Measurements from ENCODE around the gene BEGAIN. TPM values are rescaled to one million over a fixed set of nuclear protein-coding genes. Genes with fewer than 3 reads are reported as not detected.

BEGAIN gene
- total and polyA plus RNA-seq, 4 donors, result 0.27 to 1.6 (median 1.3) TPM

DNA sequence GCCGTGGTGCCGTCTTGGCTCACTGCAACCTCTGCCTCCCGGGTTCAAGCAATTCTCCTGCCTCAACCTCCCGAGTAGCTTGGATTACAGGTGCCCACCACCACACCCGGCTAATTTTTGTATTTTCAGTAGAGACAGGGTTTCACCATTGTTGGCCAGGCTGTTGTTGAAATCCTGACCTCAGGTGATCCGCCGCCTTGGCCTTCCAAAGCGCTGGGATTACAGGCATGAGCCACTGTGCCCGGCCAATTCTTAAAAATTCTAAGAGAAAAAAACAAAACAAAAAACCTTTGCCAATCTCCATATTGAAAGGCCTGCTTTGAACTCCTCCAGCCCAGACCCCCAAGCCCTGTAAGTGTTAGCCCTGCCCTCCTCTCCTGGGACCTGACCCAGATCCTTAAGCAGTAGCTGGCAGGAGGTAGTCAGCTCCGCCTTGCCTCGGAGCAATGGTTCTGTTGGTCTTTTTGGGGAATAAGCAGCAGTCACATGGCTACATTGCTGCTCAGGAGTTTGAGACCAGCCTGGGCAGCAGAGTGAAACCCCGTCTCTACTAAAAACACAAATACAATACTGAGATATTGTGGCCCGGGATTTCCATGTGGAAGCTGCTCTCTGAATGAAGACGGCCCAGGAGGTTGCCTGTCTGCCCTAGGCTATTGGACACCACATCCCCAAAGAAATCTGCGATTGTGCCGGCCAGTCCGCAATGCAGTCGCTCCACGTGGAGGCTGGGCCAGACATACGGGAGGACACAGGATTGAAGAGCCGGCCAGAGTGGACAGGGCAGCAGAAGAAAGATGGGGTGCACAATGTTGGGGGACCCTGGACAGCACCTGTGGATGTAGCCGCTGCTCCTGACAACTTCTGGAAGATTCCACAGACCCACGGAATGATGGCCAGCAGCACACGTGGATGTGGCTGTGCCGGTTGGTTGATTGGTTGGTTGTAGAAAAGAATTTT is 28.8 kb upstream of the BEGAIN start:
- no peak for ATAC-seq (ENCODE audit: insufficient read depth, low FRiP score)
- no peak for DNase-seq
- H3K36me3 ChIP-seq (ENCODE audit: control insufficient read depth in 4 of 4, insufficient read depth in 4 of 4, low read length in 4 of 4), result no peaks in the 10 kb centered on the region

GRCh38 chr14:100614803-100615202 is 27.6 kb upstream of the BEGAIN start:
- ATAC-seq (ENCODE audit: insufficient read depth, low FRiP score) (no peak), DNase-seq (no peak)
- no peaks in the 10 kb centered on the region for H3K36me3 ChIP-seq (ENCODE audit: control insufficient read depth in 4 of 4, insufficient read depth in 4 of 4, low read length in 4 of 4)
- no peak for TF ChIP-seq CTCF (IDR thresholded peaks at IDR 0.05; ENCODE audit: control extremely low read depth, extremely low read depth)
- no peak overlapping the region for H3K27ac ChIP-seq (ENCODE audit: low read depth in 1 of 2, low read length in 1 of 2)
- no peaks in the 10 kb centered on the region for H3K9me3 ChIP-seq (ENCODE audit: control insufficient read depth in 4 of 4, insufficient read depth in 3 of 4, low read length in 3 of 4)
- no peak overlapping the region for H3K9ac ChIP-seq (ENCODE audit: insufficient read depth in 1 of 2, low read length in 2 of 2)
- H3K4me1 ChIP-seq (ENCODE audit: control insufficient read depth in 5 of 5, insufficient read depth in 5 of 5, low read length in 5 of 5), result peaks cover 0 to 13% (median 0%) of the 10 kb centered on the region in 5 donors
- no peaks in the 10 kb centered on the region for H3K27me3 ChIP-seq (ENCODE audit: control insufficient read depth in 3 of 3, insufficient read depth in 3 of 3, low read length in 2 of 3)
- no peak overlapping the region for H3K4me3 ChIP-seq

More for the DNA sequence above, 28.8 kb upstream of the BEGAIN start:
- Histone ChIP-seq H3K27me3 (ENCODE audit: control insufficient read depth in 3 of 3, insufficient read depth in 3 of 3, low read length in 2 of 3) (no peaks in the 10 kb centered on the region), H3K4me3 (no peak overlapping the region), H3K9me3 (ENCODE audit: control insufficient read depth in 4 of 4, insufficient read depth in 3 of 4, low read length in 3 of 4) (no peaks in the 10 kb centered on the region), H3K9ac (ENCODE audit: insufficient read depth in 1 of 2, low read length in 2 of 2) (no peak overlapping the region), H3K4me1 (ENCODE audit: control insufficient read depth in 5 of 5, insufficient read depth in 5 of 5, low read length in 5 of 5) (peaks cover 0 to 13% (median 0%) of the 10 kb centered on the region in 5 donors), H3K27ac (ENCODE audit: low read depth in 1 of 2, low read length in 1 of 2) (no peak overlapping the region)
- no peak for TF ChIP-seq CTCF (IDR thresholded peaks at IDR 0.05; ENCODE audit: control extremely low read depth, extremely low read depth)
- WGBS, 2 donors, result 92 to 93% methylated on average over 25 of the region's 25 CpGs

DNA sequence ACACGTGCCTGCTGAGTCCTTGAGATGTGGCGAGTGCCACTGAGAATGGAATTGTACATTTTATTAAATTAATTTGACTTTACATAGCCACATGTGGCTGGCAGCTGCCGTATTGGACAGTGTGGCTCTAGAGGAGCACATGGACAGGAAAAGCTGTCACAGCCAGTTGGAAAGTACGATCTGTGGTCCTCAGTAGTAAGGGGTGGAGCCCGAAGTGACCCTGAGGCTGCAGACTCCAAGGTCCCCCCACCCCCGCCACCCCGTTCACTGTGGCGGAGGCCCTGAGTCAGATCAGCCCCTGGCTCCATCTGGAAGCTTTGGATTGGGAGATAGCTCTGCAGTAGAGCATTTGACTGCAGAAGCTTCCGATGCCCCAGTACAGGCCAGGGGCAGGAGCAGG is 25.8 kb upstream of the BEGAIN start:
- no peak for TF ChIP-seq CTCF (IDR thresholded peaks at IDR 0.05; ENCODE audit: control extremely low read depth, extremely low read depth)
- ATAC-seq (ENCODE audit: insufficient read depth, low FRiP score) (no peak), DNase-seq (no peak)
- Histone ChIP-seq H3K27ac (ENCODE audit: low read depth in 1 of 2, low read length in 1 of 2) (no peak overlapping the region), H3K9ac (ENCODE audit: insufficient read depth in 1 of 2, low read length in 2 of 2) (no peak overlapping the region), H3K9me3 (ENCODE audit: control insufficient read depth in 4 of 4, insufficient read depth in 3 of 4, low read length in 3 of 4) (no peaks in the 10 kb centered on the region), H3K4me3 (no peak overlapping the region), H3K27me3 (ENCODE audit: control insufficient read depth in 3 of 3, insufficient read depth in 3 of 3, low read length in 2 of 3) (no peaks in the 10 kb centered on the region), H3K36me3 (ENCODE audit: control insufficient read depth in 4 of 4, insufficient read depth in 4 of 4, low read length in 4 of 4) (no peaks in the 10 kb centered on the region), H3K4me1 (ENCODE audit: control insufficient read depth in 5 of 5, insufficient read depth in 5 of 5, low read length in 5 of 5) (peaks cover 0 to 4% (median 0%) of the 10 kb centered on the region in 5 donors)
- 77 to 87% methylated on average over 9 of the region's 9 CpGs for WGBS, 2 donors

All from lung (tissue), 12 donors.